Body of pancreas (tissue), 4 donors: Measurements from ENCODE around the gene RASA2. TPM values are rescaled to one million over a fixed set of nuclear protein-coding genes. Genes with fewer than 3 reads are reported as not detected.
A peak's percentile ranks its signal among the peaks of the same experiment; 100 is the strongest.

Experiments
- ATAC-seq: fragments of 150-250 bp; one replicate; pipeline ENCODE4 v1.9.1; 2016
- DNase-seq, 4 donors: peaks; one replicate each; pipeline ENCODE4 v3.0.0-alpha.2; 2019
- H3K27ac ChIP-seq, 4 donors: fragments of 200-600 bp; sonication (generic); 1 replicate in 3 of 4; 2 replicates in 1 of 4; pipeline versions ENCODE4 v1.5.1 to v1.6.1; 2016 to 2019; ENCODE audit warnings: mild to moderate bottlenecking in 1 of 4, mixed read lengths in 1 of 4, moderate library complexity in 1 of 4
- H3K27me3 ChIP-seq, 2 donors: fragments of 200-600 bp; sonication (generic); one replicate each; pipeline ENCODE4 v1.6.0; 2016; ENCODE audit warnings: mild to moderate bottlenecking in 1 of 2
- H3K36me3 ChIP-seq, 2 donors: fragments of 200-600 bp; sonication (generic); replicated peaks in 1 of 2; 2 replicates each; pipeline ENCODE4 v1.5.1; 2016; ENCODE audit warnings: low read depth in 2 of 2; ENCODE audit not compliant: insufficient read depth in 1 of 2
- H3K4me1 ChIP-seq: fragments of 200-600 bp; sonication (generic); one replicate; pipeline ENCODE4 v1.6.0; 2016
- H3K4me3 ChIP-seq, 2 donors: fragments of 200-600 bp; sonication (generic); 1 replicate in 1 of 2; 2 replicates in 1 of 2; pipeline ENCODE4 v1.5.1; 2016 to 2019
- H3K9me3 ChIP-seq, 3 donors: fragments of 200-600 bp; sonication (generic); 1 replicate in 2 of 3; 2 replicates in 1 of 3; pipeline ENCODE4 v1.5.1; 2016
- CTCF ChIP-seq, 7 experiments: fragments of 450-650 bp in 4 of 7; fragments of 200-600 bp in 3 of 7; sonication (generic) in 3 of 7; IDR thresholded peaks; one replicate each; pipeline ENCODE4 v1.5.1; 2016 to 2019; ENCODE audit warnings: antibody characterized with exemption in 7 of 7
- POLR2A ChIP-seq, 3 donors: fragments of 450-650 bp; IDR thresholded peaks; one replicate each; pipeline ENCODE4 v1.6.1; 2016; ENCODE audit warnings: antibody characterized with exemption in 3 of 3, mild to moderate bottlenecking in 2 of 3
- WGBS, 2 donors: methylation state at CpG; one replicate each; pipeline ENCODE4 v1.1.5; 2017; 5-methylcytosine and 5-hydroxymethylcytosine counted together
- intact Hi-C: fragments of 100-400 bp; cut with DNase I; formaldehyde crosslinking; loops from one replicate; pipeline ENCODE4 v1.15.1; 2023
- total RNA-seq, 2 donors: library from RNA; depleted of rRNA; stranded (reverse); fragments of >200 nt; gene quantifications; one replicate each; pipeline ENCODE4 v1.1.0, GENCODE V29; 2016

RASA2 gene
- total RNA-seq, 2 donors from 2014 or later: 6.9 to 19.2 TPM

- Histone ChIP-seq H3K4me1 (no peaks in the 10 kb centered on the region), H3K9me3 (no peaks in the 10 kb centered on the region), H3K4me3 (no peak overlapping the region), H3K27me3 (no peaks in the 10 kb centered on the region), H3K27ac (no peak overlapping the region), H3K36me3 (no peaks in the 10 kb centered on the region)
- intact Hi-C loops: loop anchor here (5.0 kb wide), 1 partner anchor 262 kb away; no protein-coding TSS in a partner anchor
- TF ChIP-seq CTCF (IDR thresholded peaks at IDR 0.05) (no peak), POLR2A (IDR thresholded peaks at IDR 0.05) (no peak)
- DNase-seq (no peak), ATAC-seq (no peak)
- 90 to 95% methylated on average over 1 of the region's 1 CpG for WGBS, 2 donors
These were observed 77.4 kb downstream of the RASA2 start for GRCh38 chr3:141564241-141564640.

- intact Hi-C loops: no loop called here
These were observed 83.2 kb downstream of the RASA2 start for GRCh38 chr3:141570068-141570467.

GRCh38 chr3:141575879-141576743 is 89.3 kb downstream of the RASA2 start:
- intact Hi-C loops: no loop called here

More at GRCh38 chr3:141570068-141570467, 83.2 kb downstream of the RASA2 start:
- no peak overlapping the region for H3K27ac ChIP-seq
- H3K4me3 ChIP-seq: no peak overlapping the region
- 84 to 86% methylated on average over 6 of the region's 6 CpGs for WGBS, 2 donors
- H3K9me3 ChIP-seq: no peaks in the 10 kb centered on the region
- no peaks in the 10 kb centered on the region for H3K27me3 ChIP-seq
- TF ChIP-seq POLR2A (IDR thresholded peaks at IDR 0.05) (no peak), CTCF (IDR thresholded peaks at IDR 0.05) (no peak)
- no peaks in the 10 kb centered on the region for H3K4me1 ChIP-seq
- ATAC-seq (no peak), DNase-seq (no peak)
- peaks cover 0 to 12% of the 10 kb centered on the region in 2 donors for H3K36me3 ChIP-seq

GRCh38 chr3:141576744-141577052 is 89.9 kb downstream of the RASA2 start:
- Histone ChIP-seq H3K4me3 (no peak overlapping the region), H3K36me3 (peaks cover 0 to 12% of the 10 kb centered on the region in 2 donors), H3K27ac (no peak overlapping the region), H3K27me3 (no peaks in the 10 kb centered on the region), H3K9me3 (no peaks in the 10 kb centered on the region), H3K4me1 (no peaks in the 10 kb centered on the region)
- WGBS, 2 donors: 97 to 100% methylated on average over 1 of the region's 1 CpG
- TF ChIP-seq POLR2A (IDR thresholded peaks at IDR 0.05): no peak
- no peak for TF ChIP-seq CTCF (IDR thresholded peaks at IDR 0.05)
- DNase-seq (no peak), ATAC-seq (no peak)
- intact Hi-C loops: no loop called here

More at GRCh38 chr3:141575879-141576743, 89.3 kb downstream of the RASA2 start:
- TF ChIP-seq POLR2A (IDR thresholded peaks at IDR 0.05) (no peak), CTCF (IDR thresholded peaks at IDR 0.05) (peak in 6 of 7 experiments; percentile 29 to 51 (median 38))
- H3K4me3 ChIP-seq: no peak overlapping the region
- WGBS, 2 donors: 82 to 84% methylated on average over 13 of the region's 13 CpGs
- no peak for DNase-seq
- no peaks in the 10 kb centered on the region for H3K9me3 ChIP-seq
- no peak for ATAC-seq
- no peak overlapping the region for H3K27ac ChIP-seq
- no peaks in the 10 kb centered on the region for H3K4me1 ChIP-seq
- H3K36me3 ChIP-seq: peaks cover 0 to 11% of the 10 kb centered on the region in 2 donors
- no peaks in the 10 kb centered on the region for H3K27me3 ChIP-seq
